Measurements from ENCODE around the gene PBX3. TPM values are rescaled to one million over a fixed set of nuclear protein-coding genes. Genes with fewer than 3 reads are reported as not detected.

Gene PBX3
- total RNA-seq, 1 donor from 2014 or later: 10.6 TPM

GRCh38 chr9:125989090-125989501 lies 241.9 kb downstream of the PBX3 start:
- no peaks in the 10 kb centered on the region for H3K36me3 ChIP-seq (ENCODE audit: control insufficient read depth, insufficient read depth, low read length)
- H3K4me3 ChIP-seq (ENCODE audit: low read depth, low read length): no peak overlapping the region
- H3K27me3 ChIP-seq (ENCODE audit: control insufficient read depth, insufficient read depth, low read length): peaks cover 2% of the 10 kb centered on the region
- TF ChIP-seq CTCF (IDR thresholded peaks at IDR 0.05; ENCODE audit: insufficient read depth, low read length, poor library complexity, severe bottlenecking): no peak
- no peak for DNase-seq (ENCODE audit: low read depth)

DNA sequence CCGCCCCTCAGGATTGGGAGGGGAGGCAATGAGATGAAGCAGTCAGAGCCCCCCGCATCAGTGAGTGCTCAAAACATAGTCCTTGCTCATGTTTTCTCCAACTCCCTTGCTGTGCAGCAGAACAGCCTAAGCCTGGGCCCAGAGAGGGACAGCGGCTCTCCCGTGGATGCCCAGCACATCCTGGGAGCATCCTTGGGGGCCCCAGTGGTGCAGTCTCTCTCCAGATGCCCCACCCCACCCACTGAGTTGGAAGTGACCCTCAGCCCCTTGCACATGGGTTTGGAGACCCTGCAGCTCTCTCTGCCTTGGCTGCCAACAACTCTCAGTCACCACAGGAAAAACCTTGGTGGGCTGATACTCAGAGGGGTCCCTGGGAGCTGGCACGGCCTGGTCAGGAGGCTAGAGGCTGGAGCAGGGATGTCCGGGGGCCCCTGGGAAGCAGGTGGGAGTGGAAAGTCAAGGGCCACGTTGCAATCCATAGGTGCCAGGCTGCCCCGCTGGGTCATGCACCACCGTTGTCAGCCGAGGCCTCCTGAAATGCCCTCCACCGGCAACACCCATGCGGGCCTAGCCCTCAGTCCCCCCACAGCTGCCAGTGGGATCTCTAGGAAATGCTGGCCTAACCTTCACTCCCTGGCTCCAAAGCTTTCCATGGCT lies 242.5 kb downstream of the PBX3 start:
- TF ChIP-seq CTCF (IDR thresholded peaks at IDR 0.05; ENCODE audit: insufficient read depth, low read length, poor library complexity, severe bottlenecking): no peak
- DNase-seq (ENCODE audit: low read depth): no peak
- H3K4me3 ChIP-seq (ENCODE audit: low read depth, low read length): no peak overlapping the region
- no peaks in the 10 kb centered on the region for H3K36me3 ChIP-seq (ENCODE audit: control insufficient read depth, insufficient read depth, low read length)
- H3K27me3 ChIP-seq (ENCODE audit: control insufficient read depth, insufficient read depth, low read length): peaks cover 2% of the 10 kb centered on the region

- H3K36me3 ChIP-seq (ENCODE audit: control insufficient read depth, insufficient read depth, low read length): no peaks in the 10 kb centered on the region
- peaks cover 2% of the 10 kb centered on the region for H3K27me3 ChIP-seq (ENCODE audit: control insufficient read depth, insufficient read depth, low read length)
- H3K4me3 ChIP-seq (ENCODE audit: low read depth, low read length): no peak overlapping the region
- no peak for DNase-seq (ENCODE audit: low read depth)
- no peak for TF ChIP-seq CTCF (IDR thresholded peaks at IDR 0.05; ENCODE audit: insufficient read depth, low read length, poor library complexity, severe bottlenecking)
Measured at GRCh38 chr9:125990186-125990792, 243.1 kb downstream of the PBX3 start.

GRCh38 chr9:125990793-125991220 lies 243.6 kb downstream of the PBX3 start:
- no peak for TF ChIP-seq CTCF (IDR thresholded peaks at IDR 0.05; ENCODE audit: insufficient read depth, low read length, poor library complexity, severe bottlenecking)
- Histone ChIP-seq H3K4me3 (ENCODE audit: low read depth, low read length) (no peak overlapping the region), H3K27me3 (ENCODE audit: control insufficient read depth, insufficient read depth, low read length) (peaks cover 7% of the 10 kb centered on the region), H3K36me3 (ENCODE audit: control insufficient read depth, insufficient read depth, low read length) (no peaks in the 10 kb centered on the region)
- no peak for DNase-seq (ENCODE audit: low read depth)

GRCh38 chr9:125991886-125992529 lies 244.8 kb downstream of the PBX3 start:
- Histone ChIP-seq H3K27me3 (ENCODE audit: control insufficient read depth, insufficient read depth, low read length) (peaks cover 10% of the 10 kb centered on the region), H3K4me3 (ENCODE audit: low read depth, low read length) (no peak overlapping the region), H3K36me3 (ENCODE audit: control insufficient read depth, insufficient read depth, low read length) (no peaks in the 10 kb centered on the region)
- DNase-seq (ENCODE audit: low read depth): no peak
- TF ChIP-seq CTCF (IDR thresholded peaks at IDR 0.05; ENCODE audit: insufficient read depth, low read length, poor library complexity, severe bottlenecking): no peak

Measured in kidney epithelial cell (primary cell).